ENCODE measurements around the gene ARHGAP26. TPM values are rescaled to one million over a fixed set of nuclear protein-coding genes. Genes with fewer than 3 reads are reported as not detected.

ARHGAP26 gene
- total RNA-seq, 1 experiment from 2014 or later = 34.5 TPM

- ATAC-seq = no peak
- H3K27ac ChIP-seq (ENCODE audit: low read depth, low read length) = no peak overlapping the region
Observed at GRCh38 chr5:143093452-143094086, 323.4 kb downstream of the ARHGAP26 start.

More at GRCh38 chr5:143093452-143094086, 323.4 kb downstream of the ARHGAP26 start:
- CTCF ChIA-PET = no interaction called here
- Histone ChIP-seq H2AFZ (ENCODE audit: low read depth, low read length, poor library complexity, severe bottlenecking) (no peak overlapping the region), H3K9me3 (ENCODE audit: control insufficient read depth in 1 of 2, insufficient read depth in 1 of 2, low read depth in 1 of 2, low read length in 2 of 2) (no peaks in the 10 kb centered on the region), H3K27me3 (ENCODE audit: insufficient read depth, low read length) (no peaks in the 10 kb centered on the region), H3K36me3 (ENCODE audit: control insufficient read depth in 1 of 2, insufficient read depth in 2 of 2, low read length in 2 of 2) (no peaks in the 10 kb centered on the region), H3K4me1 (ENCODE audit: control insufficient read depth in 1 of 2, insufficient read depth in 2 of 2, low read length in 2 of 2) (peaks cover 0 to 19% of the 10 kb centered on the region in 2 experiments; a peak in 2 of 4 replicates), H3K4me2 (ENCODE audit: low read length) (no peak overlapping the region), H3K9me2 (ENCODE audit: insufficient read depth) (no peaks in the 10 kb centered on the region), H3K4me3 (replicated peaks in 1 of 2; ENCODE audit: low read depth in 1 of 2, low read length in 2 of 2) (no peak overlapping the region), H3K9ac (ENCODE audit: low read length) (no peak overlapping the region), H3K79me2 (ENCODE audit: insufficient read depth, low read length) (no peaks in the 10 kb centered on the region), H4K20me1 (ENCODE audit: insufficient read depth) (no peaks in the 10 kb centered on the region)
- TF ChIP-seq CBX3 (IDR thresholded peaks at IDR 0.05; ENCODE audit: low read depth) (no peak), SRF (IDR thresholded peaks at IDR 0.05; ENCODE audit: low read depth) (no peak), POLR2AphosphoS5 (IDR thresholded peaks at IDR 0.05; ENCODE audit: low read depth, low read length) (no peak), EGR1 (IDR thresholded peaks at IDR 0.05; ENCODE audit: low read depth) (no peak), SIN3A (IDR thresholded peaks at IDR 0.05; ENCODE audit: low read depth) (no peak), MAX (IDR thresholded peaks at IDR 0.05) (no peak), CTCF (IDR thresholded peaks at IDR 0.05 in 2 of 3, conservative IDR thresholded peaks at IDR 0.05 in 1 of 3; ENCODE audit: borderline replicate concordance in 1 of 3, insufficient read depth in 1 of 3, low read depth in 2 of 3, low read length in 2 of 3) (no peak), ATF3 (IDR thresholded peaks at IDR 0.05) (no peak), POLR2A (IDR thresholded peaks at IDR 0.05; ENCODE audit: borderline replicate concordance, extremely low read depth, insufficient read depth, insufficient read length) (no peak), ZFX (IDR thresholded peaks at IDR 0.05) (no peak), YY1 (IDR thresholded peaks at IDR 0.05; ENCODE audit: extremely low read depth, insufficient replicate concordance, low read depth, low read length) (no peak), FOSL1 (IDR thresholded peaks at IDR 0.05; ENCODE audit: low read depth) (no peak), EZH2 (IDR thresholded peaks at IDR 0.05) (no peak)
- TF ChIP-seq, protein P1, sequence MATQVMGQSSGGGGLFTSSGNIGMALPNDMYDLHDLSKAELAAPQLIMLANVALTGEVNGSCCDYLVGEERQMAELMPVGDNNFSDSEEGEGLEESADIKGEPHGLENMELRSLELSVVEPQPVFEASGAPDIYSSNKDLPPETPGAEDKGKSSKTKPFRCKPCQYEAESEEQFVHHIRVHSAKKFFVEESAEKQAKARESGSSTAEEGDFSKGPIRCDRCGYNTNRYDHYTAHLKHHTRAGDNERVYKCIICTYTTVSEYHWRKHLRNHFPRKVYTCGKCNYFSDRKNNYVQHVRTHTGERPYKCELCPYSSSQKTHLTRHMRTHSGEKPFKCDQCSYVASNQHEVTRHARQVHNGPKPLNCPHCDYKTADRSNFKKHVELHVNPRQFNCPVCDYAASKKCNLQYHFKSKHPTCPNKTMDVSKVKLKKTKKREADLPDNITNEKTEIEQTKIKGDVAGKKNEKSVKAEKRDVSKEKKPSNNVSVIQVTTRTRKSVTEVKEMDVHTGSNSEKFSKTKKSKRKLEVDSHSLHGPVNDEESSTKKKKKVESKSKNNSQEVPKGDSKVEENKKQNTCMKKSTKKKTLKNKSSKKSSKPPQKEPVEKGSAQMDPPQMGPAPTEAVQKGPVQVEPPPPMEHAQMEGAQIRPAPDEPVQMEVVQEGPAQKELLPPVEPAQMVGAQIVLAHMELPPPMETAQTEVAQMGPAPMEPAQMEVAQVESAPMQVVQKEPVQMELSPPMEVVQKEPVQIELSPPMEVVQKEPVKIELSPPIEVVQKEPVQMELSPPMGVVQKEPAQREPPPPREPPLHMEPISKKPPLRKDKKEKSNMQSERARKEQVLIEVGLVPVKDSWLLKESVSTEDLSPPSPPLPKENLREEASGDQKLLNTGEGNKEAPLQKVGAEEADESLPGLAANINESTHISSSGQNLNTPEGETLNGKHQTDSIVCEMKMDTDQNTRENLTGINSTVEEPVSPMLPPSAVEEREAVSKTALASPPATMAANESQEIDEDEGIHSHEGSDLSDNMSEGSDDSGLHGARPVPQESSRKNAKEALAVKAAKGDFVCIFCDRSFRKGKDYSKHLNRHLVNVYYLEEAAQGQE (IDR thresholded peaks at IDR 0.05; ENCODE audit: low read depth) = no peak
- intact Hi-C loops (cut with micrococcal nuclease) = no loop called here
- RAD21 ChIA-PET (ENCODE audit: low non-redundant PET in 1 of 2, low total read pairs in 2 of 2, uncharacterized antibody in 2 of 2, unreplicated experiment in 2 of 2) = no interaction called here
- POLR2A ChIA-PET = no interaction called here
- BruUV-seq (replicated peaks) = no TSS peak
- no peak for DNase-seq (ENCODE audit: low read depth, low spot score)
